GM18519 (cell line): Measurements from ENCODE around the gene GLTPD2.

Source experiments
- ATAC-seq: cut with Tn5 transposase; IDR thresholded peaks from one replicate; pipeline ENCODE4 v1.9.1; 2021; ENCODE audit warnings: mild to moderate bottlenecking, moderate library complexity; ENCODE audit not compliant: unreplicated experiment, low FRiP score

GLTPD2 gene

GRCh38 chr17:4838309-4838785 is 49.6 kb downstream of the GLTPD2 start:
- ATAC-seq: no peak

GRCh38 chr17:4839221-4839620 is 50.5 kb downstream of the GLTPD2 start:
- no peak for ATAC-seq
